CD4-positive, alpha-beta T cell (primary cell): Measurements from ENCODE around the gene CD47. TPM values are rescaled to one million over a fixed set of nuclear protein-coding genes. Genes with fewer than 3 reads are reported as not detected.

Source experiments
- ATAC-seq: fragments of 200-7000 bp; cut with Tn5 transposase; one replicate; pipeline ENCODE4 v1.10.0; 2022; ENCODE audit warnings: mild to moderate bottlenecking; ENCODE audit not compliant: poor library complexity
- CTCF ChIA-PET: fragments of 350-600 bp; sonication (Branson Sonifier 250); formaldehyde crosslinking; loops from one replicate; lab custom pipeline; 2021; ENCODE audit warnings: antibody characterized with exemption, inconsistent platforms; lab: Charles Lee
- POLR2A ChIA-PET: fragments of 350-600 bp; sonication (Branson Sonifier 250); formaldehyde crosslinking; loops from one replicate; lab custom pipeline; 2021; ENCODE audit warnings: antibody characterized with exemption, inconsistent platforms; lab: Charles Lee
- DNase-seq, 14 experiments: peaks; one replicate each; pipeline ENCODE4 v3.0.0-alpha.2; 2013 to 2020; ENCODE audit warnings: mixed read lengths in 2 of 14
- H3K27ac ChIP-seq, 2 donors: one replicate each; pipeline versions ENCODE4 v1.5.1 to v1.7.0; 2013; ENCODE audit warnings: low read length in 2 of 2, low read depth in 1 of 2, mild to moderate bottlenecking in 1 of 2
- H3K27me3 ChIP-seq, 2 experiments: 1 replicate in 1 of 2; 2 replicates in 1 of 2; pipeline versions ENCODE4 v1.6.1 to v1.7.0; 2013; ENCODE audit warnings: low read length in 2 of 2, control low read depth in 1 of 2, mild to moderate bottlenecking in 1 of 2, moderate library complexity in 1 of 2; ENCODE audit not compliant: insufficient read depth in 2 of 2, control insufficient read depth in 1 of 2
- H3K36me3 ChIP-seq: one replicate; pipeline ENCODE4 v1.6.1; 2013; ENCODE audit warnings: low read length, control low read depth; ENCODE audit not compliant: insufficient read depth
- H3K4me1 ChIP-seq: one replicate; pipeline ENCODE4 v1.6.1; 2013; ENCODE audit warnings: low read length, control low read depth; ENCODE audit not compliant: insufficient read depth
- H3K4me3 ChIP-seq: one replicate; pipeline ENCODE4 v1.5.1; 2013; ENCODE audit warnings: mild to moderate bottlenecking, low read length, moderate library complexity
- H3K9me3 ChIP-seq, 2 experiments: 1 replicate in 1 of 2; 2 replicates in 1 of 2; pipeline versions ENCODE4 v1.6.1 to v1.7.0; 2013; ENCODE audit warnings: low read length in 2 of 2, mild to moderate bottlenecking in 2 of 2, control low read depth in 1 of 2, moderate library complexity in 1 of 2; ENCODE audit not compliant: control insufficient read depth in 1 of 2, insufficient read depth in 1 of 2
- H3K27ac Mint-ChIP-seq: one replicate; pipeline ENCODE4 v1.8.0; 2020; ENCODE audit warnings: mixed read lengths
- H3K27me3 Mint-ChIP-seq: one replicate; pipeline ENCODE4 v1.8.0; 2021; ENCODE audit warnings: mixed read lengths
- H3K36me3 Mint-ChIP-seq: one replicate; pipeline ENCODE4 v1.8.0; 2021; ENCODE audit warnings: low read depth, mixed read lengths
- H3K4me1 Mint-ChIP-seq: one replicate; pipeline ENCODE4 v1.8.0; 2021; ENCODE audit warnings: low read depth, mixed read lengths
- H3K4me3 Mint-ChIP-seq: one replicate; pipeline ENCODE4 v1.8.0; 2020; ENCODE audit warnings: mild to moderate bottlenecking, mixed read lengths
- H3K9me3 Mint-ChIP-seq: one replicate; pipeline ENCODE4 v1.8.0; 2020; ENCODE audit warnings: mixed read lengths
- intact Hi-C, 2 experiments: fragments of 100-400 bp; cut with DNase I in 1 of 2; cut with micrococcal nuclease in 1 of 2; formaldehyde crosslinking; loops; one replicate each; pipeline versions ENCODE4 v1.15.1 to v1.9.0; 2023 to 2025; cut with DNase I, micrococcal nuclease
- total RNA-seq, 174 experiments: library from RNA in 2 of 174; stranded (reverse) in 2 of 174; gene quantifications; one replicate each; pipeline ENCODE4 v1.2.3 and lab custom pipeline; 2021 to 2026
- TF ChIP-seq, protein P1 (sequence below): fragments of 200-600 bp; IDR thresholded peaks from one replicate; pipeline ENCODE4 v1.8.0; 2022; ENCODE audit warnings: antibody characterized with exemption, mild to moderate bottlenecking

CD47 gene
- total RNA-seq, 2 experiments from 2014 or later: 166 to 170 TPM

DNA sequence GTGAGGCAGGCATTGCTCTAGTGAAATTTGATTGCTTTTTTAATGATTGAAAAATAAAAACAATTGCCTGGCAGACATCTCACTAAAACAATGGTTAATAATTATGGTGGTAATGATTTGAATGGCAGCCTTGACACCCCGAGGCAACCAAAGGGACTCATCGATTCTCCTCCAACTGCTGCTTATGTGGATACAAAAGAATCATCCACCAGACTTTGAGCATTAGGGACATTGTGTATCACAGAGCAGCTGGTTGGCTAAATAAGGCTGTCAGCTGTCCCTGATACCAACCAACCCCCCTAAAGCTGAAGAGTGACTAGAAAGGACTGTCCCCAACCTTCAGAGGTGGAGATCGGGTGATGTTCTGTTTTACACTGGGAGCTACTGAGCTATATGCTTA lies 1.7 kb upstream of the CD47 start:
- peak overlapping the region; percentile 90 for H3K4me3 Mint-ChIP-seq
- H3K27ac ChIP-seq: peak overlapping the region; percentile 91 to 98
- TF ChIP-seq, protein P1, sequence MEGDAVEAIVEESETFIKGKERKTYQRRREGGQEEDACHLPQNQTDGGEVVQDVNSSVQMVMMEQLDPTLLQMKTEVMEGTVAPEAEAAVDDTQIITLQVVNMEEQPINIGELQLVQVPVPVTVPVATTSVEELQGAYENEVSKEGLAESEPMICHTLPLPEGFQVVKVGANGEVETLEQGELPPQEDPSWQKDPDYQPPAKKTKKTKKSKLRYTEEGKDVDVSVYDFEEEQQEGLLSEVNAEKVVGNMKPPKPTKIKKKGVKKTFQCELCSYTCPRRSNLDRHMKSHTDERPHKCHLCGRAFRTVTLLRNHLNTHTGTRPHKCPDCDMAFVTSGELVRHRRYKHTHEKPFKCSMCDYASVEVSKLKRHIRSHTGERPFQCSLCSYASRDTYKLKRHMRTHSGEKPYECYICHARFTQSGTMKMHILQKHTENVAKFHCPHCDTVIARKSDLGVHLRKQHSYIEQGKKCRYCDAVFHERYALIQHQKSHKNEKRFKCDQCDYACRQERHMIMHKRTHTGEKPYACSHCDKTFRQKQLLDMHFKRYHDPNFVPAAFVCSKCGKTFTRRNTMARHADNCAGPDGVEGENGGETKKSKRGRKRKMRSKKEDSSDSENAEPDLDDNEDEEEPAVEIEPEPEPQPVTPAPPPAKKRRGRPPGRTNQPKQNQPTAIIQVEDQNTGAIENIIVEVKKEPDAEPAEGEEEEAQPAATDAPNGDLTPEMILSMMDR: no peak
- H3K4me1 ChIP-seq: peaks cover 28% of the 10 kb centered on the region
- H3K27me3 ChIP-seq: no peaks in the 10 kb centered on the region
- no peak overlapping the region for H3K27ac Mint-ChIP-seq
- H3K4me1 Mint-ChIP-seq: peaks cover 53% of the 10 kb centered on the region
- peaks cover 0 to 3% of the 10 kb centered on the region in 2 experiments for H3K9me3 ChIP-seq
- intact Hi-C loops: loop anchor here in 1 of 2 experiments (1.0 kb wide), 1 partner anchor 9 kb away; no protein-coding TSS in a partner anchor
- no peak overlapping the region for H3K4me3 ChIP-seq
- ATAC-seq (no peak), DNase-seq (peak in 2 of 14 experiments; percentile 31)
- H3K36me3 ChIP-seq: no peaks in the 10 kb centered on the region
- no peaks in the 10 kb centered on the region for H3K27me3 Mint-ChIP-seq
- H3K9me3 Mint-ChIP-seq: no peaks in the 10 kb centered on the region
- ChIA-PET POLR2A (interaction anchor here (0.6 to 7.6 kb wide), 15 partner anchors 9 to 569 kb away, joined by 3 to 323 read pairs (median 3); partner anchors contain the start of genes CIP2A, DZIP3 and IFT57), CTCF (interaction anchor here (1.1 to 1.9 kb wide), 4 partner anchors 9 to 39 kb away, joined by 3 to 6 read pairs (median 5); no protein-coding TSS in a partner anchor)
- H3K36me3 Mint-ChIP-seq: peaks cover 23% of the 10 kb centered on the region

DNA sequence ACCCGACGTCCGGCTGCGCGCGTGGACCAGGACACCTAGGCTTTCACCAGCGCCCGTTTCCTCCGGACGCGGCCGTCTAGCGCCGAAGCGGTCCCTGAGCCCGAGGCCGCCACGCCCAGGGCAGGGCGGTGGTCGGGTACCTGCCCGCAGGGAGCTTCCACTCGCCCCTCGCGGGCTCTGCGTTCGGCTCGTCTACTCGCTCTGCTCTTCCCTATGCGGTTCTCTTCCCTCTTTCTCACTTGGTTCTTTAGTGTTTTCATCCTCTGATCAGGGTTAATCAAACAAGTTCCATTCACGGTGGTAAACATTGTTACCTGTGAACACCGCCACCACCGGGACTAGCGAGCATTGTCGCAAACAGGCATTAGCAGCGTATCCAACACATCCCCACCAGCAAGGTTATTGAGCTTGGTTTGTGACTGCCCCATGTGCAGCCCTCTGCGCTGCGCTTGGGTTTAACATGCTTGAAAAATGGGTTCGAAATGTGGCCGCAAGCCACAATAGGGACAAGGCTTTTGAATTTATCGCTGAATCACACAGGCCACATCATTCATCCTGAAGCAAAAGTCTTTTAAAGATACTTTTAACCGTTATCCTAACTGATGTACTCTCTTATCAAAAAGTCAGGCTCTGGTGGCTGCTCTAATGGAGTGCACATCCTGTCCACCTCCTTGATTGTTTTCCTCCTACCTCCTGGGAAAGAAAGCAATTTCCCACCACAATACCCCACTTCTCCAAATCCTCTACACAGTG lies 843 bp upstream of the CD47 start:
- intact Hi-C loops: loop anchor here in 1 of 2 experiments (1.0 kb wide), 1 partner anchor 10 kb away; no protein-coding TSS in a partner anchor
- Histone ChIP-seq H3K27ac (peak overlapping the region; percentile 91 to 98), H3K36me3 (peaks cover 5% of the 10 kb centered on the region), H3K9me3 (peaks cover 0 to 3% of the 10 kb centered on the region in 2 experiments), H3K27me3 (no peaks in the 10 kb centered on the region), H3K4me3 (peak overlapping the region; percentile 62), H3K4me1 (peaks cover 33% of the 10 kb centered on the region)
- Mint-ChIP-seq H3K9me3 (no peaks in the 10 kb centered on the region), H3K4me1 (peaks cover 45% of the 10 kb centered on the region), H3K36me3 (peaks cover 23% of the 10 kb centered on the region), H3K27ac (no peak overlapping the region), H3K27me3 (no peaks in the 10 kb centered on the region), H3K4me3 (peak overlapping the region; percentile 90)
- TF ChIP-seq, protein P1: peak; percentile 36
- POLR2A ChIA-PET: interaction anchor here (0.8 to 7.6 kb wide), 7 partner anchors 9 to 567 kb away, joined by 3 to 323 read pairs (median 5); partner anchors contain the start of gene IFT57
- ATAC-seq (peak; percentile 15), DNase-seq (peak; percentile 36 to 80 (median 49))
- CTCF ChIA-PET: interaction anchor here (0.9 to 1.9 kb wide), 3 partner anchors 9 to 40 kb away, joined by 3 to 6 read pairs (median 4); no protein-coding TSS in a partner anchor

DNA sequence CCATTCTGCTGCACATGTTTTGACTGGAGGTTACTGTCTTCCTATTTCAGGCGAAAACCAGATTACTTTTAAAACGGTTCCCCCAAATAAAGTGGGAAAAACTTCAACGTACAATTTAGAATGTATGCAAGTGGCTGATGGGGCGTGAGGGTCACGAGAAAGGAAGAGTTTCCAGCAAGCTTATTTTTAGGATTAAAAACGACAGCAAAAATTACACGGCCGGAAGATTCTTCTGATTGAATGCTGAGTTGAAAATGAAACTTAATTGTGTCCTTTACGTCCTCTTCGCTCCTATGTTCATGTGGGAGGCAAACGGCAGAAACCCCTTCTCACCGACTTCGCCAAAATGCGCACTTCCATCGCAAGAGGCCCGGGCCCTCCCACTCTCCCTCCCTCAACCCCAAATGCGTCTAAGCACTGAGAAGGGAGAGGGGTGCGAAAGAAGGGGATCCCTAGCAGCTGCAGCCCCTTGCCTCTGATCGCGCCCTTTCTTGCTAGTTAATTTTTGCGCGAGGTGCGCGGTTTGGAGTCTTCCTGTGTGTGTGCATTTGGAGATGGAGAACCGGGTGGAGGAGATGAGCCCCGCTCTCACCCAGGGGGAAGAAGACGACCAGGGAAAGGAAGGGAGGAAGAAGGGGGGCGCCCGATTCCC lies 656 bp downstream of the CD47 start:
- Mint-ChIP-seq H3K27me3 (no peaks in the 10 kb centered on the region), H3K36me3 (peaks cover 23% of the 10 kb centered on the region), H3K27ac (no peak overlapping the region), H3K9me3 (no peaks in the 10 kb centered on the region), H3K4me3 (peak overlapping the region; percentile 100), H3K4me1 (peaks cover 38% of the 10 kb centered on the region)
- Histone ChIP-seq H3K27me3 (no peaks in the 10 kb centered on the region), H3K4me3 (peak overlapping the region; percentile 93), H3K4me1 (peaks cover 35% of the 10 kb centered on the region), H3K27ac (peak overlapping the region; percentile 92 to 98), H3K36me3 (peaks cover 10% of the 10 kb centered on the region), H3K9me3 (peaks cover 0 to 3% of the 10 kb centered on the region in 2 experiments)
- TF ChIP-seq, protein P1: no peak
- ATAC-seq: peak; percentile 45
- DNase-seq: peak; percentile 22 to 87 (median 56)
- CTCF ChIA-PET: interaction anchor here (0.6 kb wide), 1 partner anchor 674 kb away, joined by 3 read pairs; no protein-coding TSS in a partner anchor
- POLR2A ChIA-PET: interaction anchor here (0.6 to 7.6 kb wide), 11 partner anchors 10 to 162 kb away, joined by 3 to 323 read pairs (median 4); partner anchors contain the start of gene IFT57
- intact Hi-C loops: loop anchor here in 1 of 2 experiments (1.0 kb wide), 2 partner anchors 35 to 132 kb away; partner anchors contain the start of gene IFT57
